Ramos (cell line): ENCODE results near the gene MC1R.
"Not testable (repeated sequence)": the region's sequence is repeated elsewhere in the genome, so short reads cannot be mapped to it uniquely, and the experiment has no call there.

ENCODE experiments used
- in situ Hi-C: fragments of 300-500 bp; cut with MboI; formaldehyde crosslinking; loops from one replicate; pipeline ENCODE4 v1.14.3; 2022; ENCODE audit warnings: low sequenced_read_pairs; ENCODE audit not compliant: unreplicated experiment

Gene MC1R

DNA sequence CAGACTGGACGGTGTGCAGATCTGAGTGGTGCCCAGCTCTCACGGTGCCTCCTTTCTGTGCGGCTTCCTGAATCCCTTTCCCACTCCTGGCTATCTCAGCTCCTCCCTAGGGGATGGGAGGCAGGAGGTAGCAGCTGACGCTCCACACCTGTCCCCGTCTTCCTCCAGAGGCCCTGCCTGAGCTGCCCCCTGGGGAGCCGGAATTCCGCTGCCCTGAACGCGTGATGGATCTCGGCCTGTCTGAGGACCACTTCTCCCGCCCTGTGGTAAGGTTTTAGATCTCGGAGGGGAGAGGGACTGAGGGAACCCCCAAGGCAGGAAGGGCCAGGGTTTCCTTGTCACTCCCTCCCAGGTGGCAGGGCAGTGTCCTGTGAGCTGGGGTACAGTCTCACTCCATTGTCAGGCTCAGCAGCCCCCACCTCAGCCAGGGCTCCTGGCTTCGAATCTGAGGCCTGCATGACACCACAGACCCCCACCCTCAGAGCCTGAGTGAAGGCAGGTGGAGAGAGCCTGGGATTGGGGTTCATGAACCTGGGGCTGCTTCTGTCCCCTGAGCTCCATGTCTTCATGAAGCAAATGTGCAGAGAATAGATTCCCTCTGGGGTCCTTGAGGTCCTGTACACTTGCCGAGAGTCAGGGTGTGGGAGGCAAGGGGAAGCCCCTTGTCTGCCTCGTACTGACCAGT lies 36.5 kb downstream of the MC1R start:
- in situ Hi-C loops: no loop called here

GRCh38 chr16:89956505-89957215 lies 38.0 kb downstream of the MC1R start:
- in situ Hi-C loops: no loop called here

GRCh38 chr16:89957216-89957785 lies 38.6 kb downstream of the MC1R start:
- in situ Hi-C loops: no loop called here

- in situ Hi-C loops: no loop called here
Observed at GRCh38 chr16:89958068-89958467, 39.4 kb downstream of the MC1R start.

DNA sequence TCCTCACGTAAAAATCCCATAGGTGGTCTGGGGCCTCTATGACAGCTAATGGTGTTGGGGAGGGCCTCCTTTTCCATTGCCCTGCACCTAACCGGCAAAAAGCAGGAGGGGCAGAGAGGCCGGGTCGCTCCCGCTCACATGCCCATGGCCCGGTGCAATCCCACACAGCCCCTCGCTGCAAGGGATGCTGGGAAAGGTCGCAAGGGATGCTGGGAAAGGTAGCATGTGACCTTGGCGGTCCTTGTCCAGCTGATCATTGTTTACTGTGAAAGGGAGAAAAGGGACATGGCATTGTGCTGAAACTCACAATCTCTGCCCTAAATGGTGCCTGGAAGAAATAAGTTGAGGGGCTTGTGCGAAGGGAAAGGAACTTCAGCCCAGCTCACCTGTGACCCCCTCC lies 39.9 kb downstream of the MC1R start:
- in situ Hi-C loops: no loop called here

- in situ Hi-C loops: no loop called here
Observed at GRCh38 chr16:89960966-89961365, 42.3 kb downstream of the MC1R start.

GRCh38 chr16:89961920-89962319 lies 43.3 kb downstream of the MC1R start:
- in situ Hi-C loops: no loop called here

GRCh38 chr16:89962754-89963498 lies 44.3 kb downstream of the MC1R start:
- in situ Hi-C loops: no loop called here

GRCh38 chr16:89964201-89964600 lies 45.5 kb downstream of the MC1R start:
- in situ Hi-C loops: no loop called here

- in situ Hi-C loops: no loop called here
Observed at GRCh38 chr16:89965447-89966225, 47.0 kb downstream of the MC1R start.

DNA sequence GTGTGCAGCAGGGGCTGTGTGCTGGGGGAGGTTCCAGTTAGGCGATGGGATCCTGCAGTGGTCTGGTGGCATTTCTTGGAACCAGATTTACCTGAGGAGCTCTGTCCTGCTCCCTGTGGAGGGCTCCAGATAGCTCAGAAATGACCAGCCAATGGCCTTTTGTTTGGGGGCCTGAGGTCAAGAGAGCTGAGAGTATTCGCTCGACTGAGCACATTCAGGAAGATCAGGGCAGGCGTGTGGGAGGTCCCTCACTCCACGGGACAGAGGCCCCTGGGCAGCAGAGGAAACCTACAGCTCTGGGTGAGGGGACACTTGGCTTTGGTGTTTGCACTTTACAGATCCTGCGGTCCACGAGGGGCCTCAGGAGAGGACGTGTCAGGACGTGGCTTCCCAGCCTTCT lies 48.1 kb downstream of the MC1R start:
- in situ Hi-C loops: no loop called here

- in situ Hi-C loops: not testable (repeated sequence)
Observed at GRCh38 chr16:89967436-89967835, 48.8 kb downstream of the MC1R start.

DNA sequence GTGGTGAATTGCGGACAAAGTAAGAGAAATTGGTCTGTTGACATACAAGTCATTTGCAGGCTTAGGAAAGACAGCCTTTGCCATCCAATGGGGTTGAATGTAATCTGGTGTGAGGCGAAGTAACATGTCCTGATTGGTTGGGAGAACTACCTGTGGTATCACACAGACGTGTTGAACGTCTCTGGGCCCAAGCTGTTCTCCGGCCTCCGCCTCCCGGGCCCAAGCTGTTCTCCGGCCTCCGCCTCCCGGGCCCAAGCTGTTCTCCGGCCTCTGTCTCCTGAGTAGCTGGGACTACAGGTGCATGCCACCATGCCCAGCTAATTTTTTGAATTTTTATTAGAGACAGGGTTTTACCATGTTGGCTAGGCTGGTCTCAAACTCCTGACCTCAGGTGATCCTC lies 49.4 kb downstream of the MC1R start:
- in situ Hi-C loops: not testable (repeated sequence)

DNA sequence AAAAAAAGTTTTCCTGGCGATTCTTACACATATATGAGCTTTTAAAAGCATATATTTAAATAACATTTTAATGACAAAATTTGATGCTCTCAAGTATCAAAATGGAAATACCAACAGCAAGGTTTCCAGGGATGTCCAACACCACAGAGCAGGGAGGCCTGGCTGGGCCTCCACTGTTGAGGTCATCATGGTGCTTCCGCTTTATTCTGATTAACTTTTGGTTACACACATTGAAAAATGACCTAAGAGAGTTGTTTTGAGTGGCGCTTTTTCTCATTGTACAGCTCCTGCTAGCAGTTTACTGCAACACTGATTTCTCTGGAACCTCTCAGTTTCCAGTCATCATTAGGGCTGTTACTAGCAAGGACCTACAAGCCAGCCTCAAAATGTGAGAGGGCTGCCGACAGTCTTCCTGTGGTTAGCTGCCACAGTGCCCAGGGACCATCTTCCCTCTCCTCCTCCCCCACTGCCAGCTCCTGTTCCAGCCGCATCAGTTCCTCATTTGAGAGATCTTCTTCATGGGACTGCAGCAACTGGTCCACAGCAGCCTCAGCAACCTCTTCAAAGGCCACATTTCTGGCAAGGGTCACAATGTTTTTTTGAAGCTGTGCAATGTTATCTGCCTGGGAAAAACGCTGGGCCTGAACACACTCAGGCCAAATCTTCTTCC lies 51.2 kb downstream of the MC1R start:
- in situ Hi-C loops: no loop called here
